GM12878 (cell line): ENCODE measurements around the gene FAM3B. TPM values are rescaled to one million over a fixed set of nuclear protein-coding genes. Genes with fewer than 3 reads are reported as not detected.

Source experiments
- ATAC-seq: fragments of 200-7000 bp; cut with Tn5 transposase; 3 replicates; pipeline ENCODE4 v1.9.1; 2020; ENCODE audit warnings: mild to moderate bottlenecking, moderate library complexity
- BruUV-seq: library from RNA; stranded (reverse); fragments of 400-500 nt; replicated peaks from 2 replicates; lab custom pipeline; 2021; lab: Mats Ljungman, UMichigan
- CTCF ChIA-PET: fragments of 300-600 bp; sonication (Branson Sonifier 250); formaldehyde crosslinking; extraction: SDS; loops from one replicate; lab custom pipeline; 2021; ENCODE audit warnings: inconsistent platforms; lab: Yijun Ruan, JAX
- POLR2A ChIA-PET: fragments of 350-600 bp; formaldehyde crosslinking; extraction: SDS; loops from one replicate; lab custom pipeline; 2021; ENCODE audit warnings: inconsistent platforms; lab: Charles Lee
- RAD21 ChIA-PET: fragments of 300-600 bp; sonication (Branson Sonifier 250); formaldehyde crosslinking; loops from one replicate; lab custom pipeline; 2023; ENCODE audit warnings: antibody characterized with exemption; ENCODE audit not compliant: unreplicated experiment; lab: Charles Lee
- SMC1A ChIA-PET: fragments of 300-600 bp; sonication (Branson Sonifier 250); formaldehyde crosslinking; loops from one replicate; lab custom pipeline; 2023; ENCODE audit not compliant: unreplicated experiment, uncharacterized antibody; lab: Charles Lee
- DNase-seq: peaks from one replicate; pipeline ENCODE4 v3.0.0-alpha.2; 2011; ENCODE audit warnings: low read depth, low spot score
- FAIRE-seq: peaks from 3 replicates; lab custom pipeline; 2011; peaks lifted over from hg19 to GRCh38; lab: Jason Lieb, UNC
- H2AFZ ChIP-seq: 2 replicates; pipeline ENCODE4 v1.6.0; 2011; ENCODE audit warnings: low read depth, low read length, control low read depth; ENCODE audit not compliant: control insufficient read depth
- H3K27ac ChIP-seq: 2 replicates; pipeline ENCODE4 v1.5.1; 2011; ENCODE audit warnings: control low read depth; ENCODE audit not compliant: control insufficient read depth, insufficient read depth
- H3K27me3 ChIP-seq, 2 experiments: replicated peaks in 1 of 2; 2 replicates each; pipeline versions ENCODE4 v1.6.0 to v1.6.1; 2011; ENCODE audit warnings: low read length in 1 of 2; ENCODE audit not compliant: control insufficient read depth in 2 of 2, insufficient read depth in 2 of 2
- H3K36me3 ChIP-seq, 2 experiments: 2 replicates each; pipeline ENCODE4 v1.5.1; 2011; ENCODE audit warnings: low read length in 1 of 2; ENCODE audit not compliant: control insufficient read depth in 2 of 2, insufficient read depth in 2 of 2
- H3K4me1 ChIP-seq: 2 replicates; pipeline ENCODE4 v1.6.1; 2011; ENCODE audit warnings: mild to moderate bottlenecking, low read length, moderate library complexity, mixed read lengths; ENCODE audit not compliant: control insufficient read depth, insufficient read depth
- H3K4me2 ChIP-seq: 2 replicates; pipeline ENCODE4 v1.6.0; 2011; ENCODE audit warnings: control low read depth; ENCODE audit not compliant: control insufficient read depth, insufficient read depth
- H3K4me3 ChIP-seq: fragments of 200-600 bp; sonication (generic); 2 replicates; pipeline ENCODE4 v1.5.1; 2016
- H3K79me2 ChIP-seq: 2 replicates; pipeline ENCODE4 v1.6.0; 2011; ENCODE audit warnings: low read length; ENCODE audit not compliant: control insufficient read depth, insufficient read depth
- H3K9ac ChIP-seq: 2 replicates; pipeline ENCODE4 v1.8.0; 2011; ENCODE audit warnings: low read length, control low read depth, mixed read lengths; ENCODE audit not compliant: control insufficient read depth, insufficient read depth
- H3K9me3 ChIP-seq: replicated peaks from 3 replicates; pipeline ENCODE4 v1.5.1; 2011; ENCODE audit warnings: mild to moderate bottlenecking, low read length; ENCODE audit not compliant: control insufficient read depth, insufficient read depth
- H4K20me1 ChIP-seq: 2 replicates; pipeline ENCODE4 v1.6.0; 2011; ENCODE audit not compliant: control insufficient read depth, insufficient read depth
- ATF3 ChIP-seq: IDR thresholded peaks from 2 replicates; pipeline ENCODE4 v1.6.1; 2011; ENCODE audit warnings: low read depth, mild to moderate bottlenecking, low read length, moderate library complexity, borderline replicate concordance; ENCODE audit errors: extremely low read depth
- CREM ChIP-seq: IDR thresholded peaks from 2 replicates; pipeline ENCODE4 v1.6.1; 2014; ENCODE audit warnings: antibody characterized with exemption, low read depth
- EGR1 ChIP-seq, 2 experiments: IDR thresholded peaks; 1 replicate in 1 of 2; 2 replicates in 1 of 2; pipeline ENCODE4 v1.6.1; 2011 to 2012; ENCODE audit warnings: low read depth in 2 of 2, low read length in 2 of 2, borderline replicate concordance in 1 of 2, mild to moderate bottlenecking in 1 of 2, moderate library complexity in 1 of 2
- FOXK2 ChIP-seq: fragments of 450-650 bp; IDR thresholded peaks from 2 replicates; pipeline ENCODE4 v1.6.1; 2017; ENCODE audit warnings: mild to moderate bottlenecking, moderate library complexity
- FOXM1 ChIP-seq: IDR thresholded peaks from 2 replicates; pipeline ENCODE4 v1.6.1; 2012; ENCODE audit warnings: low read depth, mild to moderate bottlenecking, inconsistent platforms, low read length, moderate library complexity
- HCFC1 ChIP-seq: fragments of 150-350 bp; IDR thresholded peaks from 2 replicates; pipeline ENCODE4 v1.6.1; 2014; ENCODE audit warnings: low read length
- IRF5 ChIP-seq: fragments of 450-650 bp; IDR thresholded peaks from 2 replicates; pipeline ENCODE4 v1.6.1; 2017; ENCODE audit warnings: borderline replicate concordance
- LARP7 ChIP-seq: fragments of 450-650 bp; IDR thresholded peaks from 2 replicates; pipeline ENCODE4 v1.6.1; 2017; ENCODE audit warnings: mild to moderate bottlenecking
- MEF2B ChIP-seq: fragments of 450-650 bp; IDR thresholded peaks from 2 replicates; pipeline ENCODE4 v1.6.1; 2018; ENCODE audit warnings: mild to moderate bottlenecking, moderate library complexity; ENCODE audit not compliant: partially characterized antibody, poor library complexity, severe bottlenecking
- NRF1 ChIP-seq: conservative IDR thresholded peaks from 2 replicates; pipeline ENCODE4 v1.6.1; 2011; ENCODE audit warnings: mild to moderate bottlenecking, low read depth, low read length, improper control_type of control experiment
- REST ChIP-seq: IDR thresholded peaks from 2 replicates; pipeline ENCODE4 v1.6.1; 2012; ENCODE audit warnings: mild to moderate bottlenecking, low read depth, low read length
- SMC3 ChIP-seq: IDR thresholded peaks from 2 replicates; pipeline ENCODE4 v1.6.1; 2011; ENCODE audit warnings: low read length, improper control_type of control experiment, borderline replicate concordance
- SUZ12 ChIP-seq: fragments of 200-600 bp; sonication (generic); IDR thresholded peaks from one replicate; pipeline ENCODE4 v1.6.1; 2018; ENCODE audit warnings: antibody characterized with exemption, mild to moderate bottlenecking; ENCODE audit not compliant: unreplicated experiment
- YBX1 ChIP-seq: fragments of 450-650 bp; IDR thresholded peaks from 2 replicates; pipeline ENCODE4 v1.6.1; 2016; ENCODE audit warnings: antibody characterized with exemption
- ZNF687 ChIP-seq: fragments of 450-650 bp; IDR thresholded peaks from 2 replicates; pipeline ENCODE4 v1.6.1; 2017; ENCODE audit warnings: mild to moderate bottlenecking, moderate library complexity
- WGBS: methylation state at CpG from one replicate; pipeline ENCODE4 v1.1.6; 2016; ENCODE audit warnings: low lambda C conversion rate; ENCODE audit not compliant: insufficient replicate concordance, insufficient coverage; ENCODE audit errors: missing lambda C conversion rate; 5-methylcytosine and 5-hydroxymethylcytosine counted together
- in situ Hi-C: fragments of 300-500 bp; cut with MboI; formaldehyde crosslinking; loops from 9 replicates; pipeline ENCODE4 v1.14.3; 2018; ENCODE audit warnings: mixed read lengths
- intact Hi-C: fragments of 100-400 bp; cut with micrococcal nuclease; formaldehyde crosslinking; loops from one replicate; pipeline ENCODE4 v1.14.2; 2022; ENCODE audit not compliant: unreplicated experiment
- polyA plus RNA-seq, 11 experiments: library from polyadenylated mRNA; depleted of rRNA in 4 of 11; unstranded in 6 of 11; stranded (reverse) in 5 of 11; fragments of >200 nt; fragmentation: Nextera tagmentation in 4 of 11; fragmentation: Illumina TruSeq in 1 of 11; extraction: Ambion mirVana in 4 of 11; extraction: Trizol in 1 of 11; gene quantifications; 1 replicate in 1 of 11; 2 replicates in 10 of 11; pipeline versions ENCODE4 v1.2.1 to v1.2.3, GENCODE V29; 2011 to 2016; ENCODE audit warnings: inconsistent platforms in 2 of 11, missing spikeins in 2 of 11, low read depth in 1 of 11
- total RNA-seq, 4 experiments: library from RNA; depleted of rRNA in 3 of 4; stranded (reverse); fragments of >200 nt in 3 of 4; fragmentation: Illumina TruSeq in 1 of 4; extraction: Trizol in 1 of 4; gene quantifications; 2 replicates each; pipeline versions ENCODE4 v1.2.1 to v1.2.3, GENCODE V29; 2013 to 2021

FAM3B gene
- total and polyA plus RNA-seq, 10 of the 15 experiments (the other 5 are each of a cell fraction or from before 2014, with no cell fraction given), result 0.12 TPM; not detected in 9

GRCh38 chr21:41346758-41347157 lies 30.2 kb downstream of the FAM3B start (continued):
- TF ChIP-seq REST (no peak), IRF5 (no peak), FOXK2 (no peak)

GRCh38 chr21:41348434-41348833 lies 31.8 kb downstream of the FAM3B start:
- RAD21 ChIA-PET, result no interaction called here
- no peaks in the 10 kb centered on the region for H3K4me1 ChIP-seq
- H3K36me3 ChIP-seq, result no peaks in the 10 kb centered on the region
- H3K27me3 ChIP-seq, result no peaks in the 10 kb centered on the region; a peak in 1 of 4 replicates
- CTCF ChIA-PET, result no interaction called here
- FAIRE-seq (no peak), ATAC-seq (no peak), DNase-seq (no peak)
- no peak overlapping the region for H2AFZ ChIP-seq
- BruUV-seq, result no TSS peak
- H4K20me1 ChIP-seq, result no peaks in the 10 kb centered on the region
- POLR2A ChIA-PET, result no interaction called here
- WGBS, result 29% methylated on average over 6 of the region's 6 CpGs
- in situ Hi-C loops, result no loop called here
- H3K9ac ChIP-seq, result no peak overlapping the region
- SMC1A ChIA-PET, result interaction anchor here (0.7 to 1.6 kb wide), 2 partner anchors 16 to 65 kb away, joined by 3 to 4 read pairs; no protein-coding TSS in a partner anchor
- no peaks in the 10 kb centered on the region for H3K79me2 ChIP-seq
- H3K9me3 ChIP-seq, result no peaks in the 10 kb centered on the region
- H3K4me2 ChIP-seq, result no peak overlapping the region
- no peak overlapping the region for H3K27ac ChIP-seq
- intact Hi-C loops, result no loop called here
- no peak overlapping the region for H3K4me3 ChIP-seq
- TF ChIP-seq EGR1 (IDR thresholded peaks at IDR 0.05; ENCODE audit: borderline replicate concordance in 1 of 2, low read depth in 2 of 2, low read length in 2 of 2) (no peak), SUZ12 (no peak), HCFC1 (no peak), ZNF687 (no peak), LARP7 (no peak), NRF1 (no peak), FOXM1 (no peak), SMC3 (no peak), YBX1 (no peak), MEF2B (no peak), CREM (no peak), ATF3 (no peak)
